Cardiac muscle cell (in vitro differentiated cells and primary cell): Measurements from ENCODE around the gene CNTNAP2. TPM values are rescaled to one million over a fixed set of nuclear protein-coding genes. Genes with fewer than 3 reads are reported as not detected.

Experiments
- DNase-seq, 2 donors: peaks; one replicate each; pipeline versions ENCODE4 v3.0.0 to v3.0.0-alpha.2; 2010 to 2017; ENCODE audit warnings: low read depth in 1 of 2, low spot score in 1 of 2
- H3K27ac ChIP-seq: fragments of 200-600 bp; sonication (generic); 2 replicates; pipeline ENCODE4 v1.5.1; 2016
- H3K27me3 ChIP-seq: fragments of 200-600 bp; sonication (generic); 2 replicates; pipeline ENCODE4 v1.6.0; 2016; ENCODE audit warnings: control low read depth
- H3K36me3 ChIP-seq: fragments of 200-600 bp; sonication (generic); 2 replicates; pipeline ENCODE4 v1.5.1; 2016; ENCODE audit warnings: control low read depth
- H3K4me1 ChIP-seq: fragments of 200-600 bp; sonication (generic); 2 replicates; pipeline ENCODE4 v1.8.1; 2017; ENCODE audit warnings: low read depth, mild to moderate bottlenecking, mixed run types
- H3K4me3 ChIP-seq: fragments of 200-600 bp; sonication (generic); 2 replicates; pipeline ENCODE4 v1.5.1; 2016; ENCODE audit warnings: mild to moderate bottlenecking
- H3K9me3 ChIP-seq: fragments of 200-600 bp; sonication (generic); 2 replicates; pipeline ENCODE4 v1.5.1; 2017; ENCODE audit warnings: low read depth, mild to moderate bottlenecking, control low read depth
- polyA plus RNA-seq: library from polyadenylated mRNA; unstranded; fragments of >200 nt; fragmentation: Nextera tagmentation; extraction: Ambion mirVana; gene quantifications from 2 replicates; pipeline ENCODE4 v1.2.1, GENCODE V29; 2016
- total RNA-seq: library from RNA; depleted of rRNA; stranded (reverse); fragments of >200 nt; gene quantifications from 2 replicates; pipeline ENCODE4 v1.2.3, GENCODE V29; 2016
- TF ChIP-seq, protein P1 (sequence below): IDR thresholded peaks from 2 replicates; pipeline ENCODE4 v1.5.1; 2012; ENCODE audit warnings: low read depth, mild to moderate bottlenecking, low read length

CNTNAP2 gene
- total and polyA plus RNA-seq, 2 experiments from 2014 or later: 4.8 to 5.1 TPM

- TF ChIP-seq, protein P1, sequence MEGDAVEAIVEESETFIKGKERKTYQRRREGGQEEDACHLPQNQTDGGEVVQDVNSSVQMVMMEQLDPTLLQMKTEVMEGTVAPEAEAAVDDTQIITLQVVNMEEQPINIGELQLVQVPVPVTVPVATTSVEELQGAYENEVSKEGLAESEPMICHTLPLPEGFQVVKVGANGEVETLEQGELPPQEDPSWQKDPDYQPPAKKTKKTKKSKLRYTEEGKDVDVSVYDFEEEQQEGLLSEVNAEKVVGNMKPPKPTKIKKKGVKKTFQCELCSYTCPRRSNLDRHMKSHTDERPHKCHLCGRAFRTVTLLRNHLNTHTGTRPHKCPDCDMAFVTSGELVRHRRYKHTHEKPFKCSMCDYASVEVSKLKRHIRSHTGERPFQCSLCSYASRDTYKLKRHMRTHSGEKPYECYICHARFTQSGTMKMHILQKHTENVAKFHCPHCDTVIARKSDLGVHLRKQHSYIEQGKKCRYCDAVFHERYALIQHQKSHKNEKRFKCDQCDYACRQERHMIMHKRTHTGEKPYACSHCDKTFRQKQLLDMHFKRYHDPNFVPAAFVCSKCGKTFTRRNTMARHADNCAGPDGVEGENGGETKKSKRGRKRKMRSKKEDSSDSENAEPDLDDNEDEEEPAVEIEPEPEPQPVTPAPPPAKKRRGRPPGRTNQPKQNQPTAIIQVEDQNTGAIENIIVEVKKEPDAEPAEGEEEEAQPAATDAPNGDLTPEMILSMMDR: no peak
- no peak overlapping the region for H3K4me3 ChIP-seq
- no peaks in the 10 kb centered on the region for H3K36me3 ChIP-seq
- no peak for DNase-seq
- no peak overlapping the region for H3K27ac ChIP-seq
- H3K27me3 ChIP-seq: no peaks in the 10 kb centered on the region
- no peaks in the 10 kb centered on the region for H3K9me3 ChIP-seq
- no peaks in the 10 kb centered on the region for H3K4me1 ChIP-seq
Measured at GRCh38 chr7:146321301-146321700, 204.7 kb downstream of the CNTNAP2 start.

- DNase-seq: no peak
- TF ChIP-seq, protein P1: no peak
- no peaks in the 10 kb centered on the region for H3K36me3 ChIP-seq
- H3K27ac ChIP-seq: no peak overlapping the region
- H3K27me3 ChIP-seq: no peaks in the 10 kb centered on the region
- H3K9me3 ChIP-seq: no peaks in the 10 kb centered on the region
- H3K4me3 ChIP-seq: no peak overlapping the region
- H3K4me1 ChIP-seq: no peaks in the 10 kb centered on the region
Measured at GRCh38 chr7:146331369-146331768, 214.8 kb downstream of the CNTNAP2 start.

GRCh38 chr7:146345251-146345650, 228.7 kb downstream of the CNTNAP2 start:
- TF ChIP-seq, protein P1: no peak
- peak in 1 of 2 donors; percentile 7 for DNase-seq
- Histone ChIP-seq H3K27ac (peak overlapping the region; percentile 13), H3K9me3 (no peaks in the 10 kb centered on the region), H3K36me3 (no peaks in the 10 kb centered on the region), H3K4me1 (peaks cover 6% of the 10 kb centered on the region), H3K4me3 (no peak overlapping the region), H3K27me3 (no peaks in the 10 kb centered on the region)

- Histone ChIP-seq H3K36me3 (no peaks in the 10 kb centered on the region), H3K9me3 (no peaks in the 10 kb centered on the region), H3K4me3 (no peak overlapping the region), H3K27me3 (no peaks in the 10 kb centered on the region), H3K4me1 (peaks cover 6% of the 10 kb centered on the region), H3K27ac (no peak overlapping the region)
- TF ChIP-seq, protein P1: no peak
- DNase-seq: no peak
Measured at GRCh38 chr7:146346096-146346495, 229.5 kb downstream of the CNTNAP2 start.

DNA sequence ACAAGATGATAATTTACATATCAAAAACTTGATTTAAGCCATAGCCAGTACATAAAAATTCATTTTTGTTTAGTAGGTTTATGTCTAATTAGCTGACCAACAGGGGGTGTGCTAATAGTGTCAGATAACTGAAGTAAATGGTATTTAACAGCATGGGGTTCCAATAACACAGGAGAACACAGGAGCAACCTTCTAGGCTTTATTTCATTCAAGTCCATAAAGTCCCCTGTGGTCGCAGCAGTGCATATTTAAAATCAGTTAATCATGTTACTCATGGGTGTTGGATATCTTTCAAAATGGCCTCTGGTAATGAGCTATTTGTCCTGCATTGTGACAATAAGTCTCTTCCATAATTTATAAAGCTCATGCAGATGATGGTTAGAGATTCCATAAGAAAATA, 238.6 kb downstream of the CNTNAP2 start:
- no peak overlapping the region for H3K27ac ChIP-seq
- H3K4me3 ChIP-seq: no peak overlapping the region
- H3K36me3 ChIP-seq: no peaks in the 10 kb centered on the region
- no peaks in the 10 kb centered on the region for H3K4me1 ChIP-seq
- no peak for DNase-seq
- no peaks in the 10 kb centered on the region for H3K27me3 ChIP-seq
- no peaks in the 10 kb centered on the region for H3K9me3 ChIP-seq
- TF ChIP-seq, protein P1: no peak

DNA sequence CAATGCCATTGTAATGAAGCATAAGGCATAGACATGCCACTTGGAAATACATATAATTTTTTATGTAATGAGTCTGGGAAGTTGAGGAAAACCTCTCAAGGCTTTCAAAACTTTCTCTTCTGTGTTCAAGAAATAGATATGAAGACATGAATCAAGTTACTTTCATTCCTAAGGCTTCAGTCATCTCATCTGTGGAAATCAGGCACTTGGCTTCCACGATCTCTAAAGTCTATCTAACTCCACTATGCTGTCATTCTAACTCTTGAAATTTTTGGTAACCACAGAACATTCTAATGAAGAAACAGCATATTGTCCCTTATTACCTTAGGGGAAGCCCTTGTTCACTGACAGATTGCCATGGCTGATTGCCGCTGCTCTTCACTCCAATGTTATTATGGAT, 242.6 kb downstream of the CNTNAP2 start:
- Histone ChIP-seq H3K4me3 (no peak overlapping the region), H3K9me3 (no peaks in the 10 kb centered on the region), H3K4me1 (no peaks in the 10 kb centered on the region), H3K27ac (no peak overlapping the region), H3K36me3 (no peaks in the 10 kb centered on the region), H3K27me3 (no peaks in the 10 kb centered on the region)
- DNase-seq: no peak
- TF ChIP-seq, protein P1: no peak
